Astrocyte of the spinal cord (primary cell): Measurements from ENCODE around the gene DLX5.

Experiments
- DNase-seq: peaks from one replicate; pipeline ENCODE4 v3.0.0; 2011; ENCODE audit warnings: low read depth, low spot score
- H3K4me3 ChIP-seq: 2 replicates; pipeline ENCODE4 v1.5.1; 2011; ENCODE audit warnings: low read depth, mild to moderate bottlenecking, low read length, moderate library complexity
- in situ Hi-C: cut with HindIII; loops from 2 replicates; pipeline ENCODE4 v1.10.0; 2017; ENCODE audit warnings: low sequenced_read_pairs
- TF ChIP-seq, protein P1 (sequence below): IDR thresholded peaks from 2 replicates; pipeline ENCODE4 v1.5.1; 2012; ENCODE audit warnings: low read depth, mild to moderate bottlenecking, low read length, inconsistent platforms

The DLX5 gene

DNA sequence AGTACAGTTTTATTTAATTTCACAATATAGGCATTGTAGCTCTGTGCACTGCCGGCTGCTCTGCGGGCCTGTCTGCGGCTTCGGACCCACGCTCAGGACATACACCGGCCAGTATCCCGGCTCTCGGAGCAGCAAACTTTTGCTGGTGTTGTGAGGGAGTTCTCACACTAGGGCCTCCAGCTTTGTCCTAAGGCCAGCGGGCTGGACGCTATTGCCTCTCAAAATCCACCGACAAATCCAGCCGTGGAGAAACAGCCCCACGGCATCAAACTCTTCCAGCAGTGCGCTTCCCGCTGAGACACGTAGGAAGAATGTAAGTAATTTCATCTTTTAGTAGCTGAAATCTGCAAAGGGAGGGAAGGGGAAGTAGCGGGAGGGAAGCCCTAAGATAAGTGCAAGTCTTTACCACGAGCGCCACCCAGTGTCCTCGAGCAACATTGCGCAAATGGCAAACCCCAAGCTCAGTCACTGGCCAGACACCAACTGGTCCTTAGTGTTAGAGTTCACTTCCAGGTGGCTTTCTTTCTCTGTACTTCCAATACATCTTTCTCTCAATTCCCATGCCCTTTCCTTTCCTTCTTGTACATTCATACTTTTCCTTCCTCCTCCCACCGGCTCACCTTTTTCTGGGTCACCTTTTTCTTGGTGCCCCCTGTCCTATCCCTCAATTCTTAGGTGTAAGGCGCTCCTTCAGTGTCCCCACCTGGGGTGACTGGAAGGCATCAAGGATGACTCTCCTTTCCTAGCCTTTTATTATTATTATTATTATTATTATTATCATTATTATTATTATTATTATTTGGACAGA, 3.0 kb upstream of the DLX5 start:
- in situ Hi-C loops, result no loop called here
- DNase-seq, result peak; percentile 80
- TF ChIP-seq, protein P1, sequence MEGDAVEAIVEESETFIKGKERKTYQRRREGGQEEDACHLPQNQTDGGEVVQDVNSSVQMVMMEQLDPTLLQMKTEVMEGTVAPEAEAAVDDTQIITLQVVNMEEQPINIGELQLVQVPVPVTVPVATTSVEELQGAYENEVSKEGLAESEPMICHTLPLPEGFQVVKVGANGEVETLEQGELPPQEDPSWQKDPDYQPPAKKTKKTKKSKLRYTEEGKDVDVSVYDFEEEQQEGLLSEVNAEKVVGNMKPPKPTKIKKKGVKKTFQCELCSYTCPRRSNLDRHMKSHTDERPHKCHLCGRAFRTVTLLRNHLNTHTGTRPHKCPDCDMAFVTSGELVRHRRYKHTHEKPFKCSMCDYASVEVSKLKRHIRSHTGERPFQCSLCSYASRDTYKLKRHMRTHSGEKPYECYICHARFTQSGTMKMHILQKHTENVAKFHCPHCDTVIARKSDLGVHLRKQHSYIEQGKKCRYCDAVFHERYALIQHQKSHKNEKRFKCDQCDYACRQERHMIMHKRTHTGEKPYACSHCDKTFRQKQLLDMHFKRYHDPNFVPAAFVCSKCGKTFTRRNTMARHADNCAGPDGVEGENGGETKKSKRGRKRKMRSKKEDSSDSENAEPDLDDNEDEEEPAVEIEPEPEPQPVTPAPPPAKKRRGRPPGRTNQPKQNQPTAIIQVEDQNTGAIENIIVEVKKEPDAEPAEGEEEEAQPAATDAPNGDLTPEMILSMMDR, result peak; percentile 89
- H3K4me3 ChIP-seq, result peak overlapping the region; percentile 28

- H3K4me3 ChIP-seq, result no peak overlapping the region
- in situ Hi-C loops, result no loop called here
- DNase-seq, result no peak
- TF ChIP-seq, protein P1, result no peak
Measured at GRCh38 chr7:97026715-97027426, 2.2 kb upstream of the DLX5 start.

DNA sequence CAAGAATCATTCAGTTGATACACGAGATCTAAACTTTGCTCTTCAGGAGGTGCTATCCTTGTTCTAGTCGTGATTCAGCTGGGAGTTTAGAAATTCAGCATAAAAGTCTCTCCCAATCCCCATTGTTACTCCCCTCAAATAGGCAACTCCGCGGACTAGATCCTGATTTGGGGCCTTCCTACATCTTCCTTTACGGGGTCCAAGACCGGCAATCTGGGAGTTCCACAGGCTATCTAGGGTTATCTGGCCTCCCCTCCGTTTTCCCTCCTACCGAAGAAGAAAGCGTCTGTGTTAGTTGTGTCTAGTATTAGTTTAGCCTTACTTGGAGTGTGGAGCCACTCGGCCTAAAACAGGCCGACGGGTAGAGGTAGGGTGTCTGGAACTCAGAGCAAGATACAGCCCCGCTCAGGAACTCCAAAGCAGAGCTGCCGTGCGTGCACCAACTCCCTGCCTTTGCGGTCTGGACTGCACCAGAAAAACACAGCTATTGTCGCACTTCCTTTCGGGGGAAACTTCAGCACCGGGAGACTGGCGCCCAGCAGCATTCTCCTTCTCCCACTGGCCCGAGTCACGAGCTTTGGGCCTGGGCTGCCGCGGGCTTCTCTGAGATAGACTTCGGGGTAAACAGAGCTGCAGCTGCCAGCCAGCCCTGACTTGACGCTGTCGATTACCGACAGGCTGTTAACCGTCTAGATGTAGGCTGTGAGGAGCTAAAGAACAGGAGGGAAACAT, 1.5 kb upstream of the DLX5 start:
- DNase-seq, result no peak
- in situ Hi-C loops, result no loop called here
- H3K4me3 ChIP-seq, result no peak overlapping the region
- TF ChIP-seq, protein P1, result no peak

GRCh38 chr7:97025130-97025499, 484 bp upstream of the DLX5 start:
- H3K4me3 ChIP-seq, result no peak overlapping the region
- no peak for DNase-seq
- in situ Hi-C loops, result no loop called here
- TF ChIP-seq, protein P1, result no peak

DNA sequence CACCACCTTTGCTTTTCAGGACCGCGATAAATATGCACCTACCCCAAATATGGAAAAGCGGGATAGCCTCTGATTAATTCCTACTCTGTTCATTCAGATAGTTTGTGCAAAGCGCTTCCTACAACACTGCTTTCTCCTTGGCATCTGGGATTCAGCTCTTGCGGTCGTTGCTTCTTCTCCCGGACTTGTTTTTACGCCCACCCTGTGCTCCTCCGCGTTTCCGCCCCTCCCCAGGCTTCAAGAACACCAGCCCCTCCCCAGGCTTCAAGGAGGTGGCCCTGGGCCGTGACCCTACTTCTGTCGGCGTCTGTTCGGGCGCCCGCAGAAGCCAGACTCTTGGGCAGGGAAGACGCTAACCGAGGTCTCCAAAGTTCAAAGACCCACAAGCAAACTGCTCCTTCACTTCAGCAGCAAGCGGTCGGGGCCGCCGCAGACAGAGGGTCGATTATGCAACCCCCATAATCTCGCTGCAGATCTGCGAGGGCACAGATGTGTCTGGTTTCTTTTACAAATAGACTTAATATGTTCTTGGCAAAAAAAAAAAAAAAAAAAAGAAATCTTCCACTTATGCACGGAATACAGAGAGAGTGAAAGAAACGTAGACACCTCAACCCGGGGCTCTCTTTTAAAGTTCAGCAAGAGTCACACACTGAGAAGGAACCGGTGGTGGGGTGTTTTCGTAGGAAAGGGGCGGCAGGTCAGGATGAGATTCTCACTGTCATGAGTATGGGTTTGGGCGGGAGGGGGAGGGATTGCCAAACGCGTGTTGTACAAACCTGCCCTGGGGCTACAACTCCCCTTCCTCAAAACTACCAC, 1.9 kb downstream of the DLX5 start:
- H3K4me3 ChIP-seq, result no peak overlapping the region
- DNase-seq, result no peak
- TF ChIP-seq, protein P1, result no peak
- in situ Hi-C loops, result no loop called here
